Smooth muscle cell (in vitro differentiated cells): ENCODE measurements around the gene TTC28. TPM values are rescaled to one million over a fixed set of nuclear protein-coding genes. Genes with fewer than 3 reads are reported as not detected.
"Not testable (repeated sequence)": the region's sequence is repeated elsewhere in the genome, so short reads cannot be mapped to it uniquely, and the experiment has no call there.

Experiments used
- DNase-seq: peaks from one replicate; lab custom pipeline; 2025; ENCODE audit not compliant: unreplicated experiment; lab: John Stamatoyannopoulos, UW
- H2AFZ ChIP-seq: fragments of 200-600 bp; sonication (generic); 2 replicates; pipeline ENCODE4 v1.6.0; 2016; ENCODE audit warnings: antibody characterized with exemption, low read depth, mild to moderate bottlenecking
- H3F3A ChIP-seq: fragments of 200-600 bp; sonication (generic); 2 replicates; pipeline ENCODE4 v1.6.0; 2017; ENCODE audit warnings: antibody characterized with exemption, low read depth
- H3K27ac ChIP-seq: fragments of 200-600 bp; sonication (generic); 2 replicates; pipeline ENCODE4 v1.5.1; 2016; ENCODE audit warnings: low read depth, mild to moderate bottlenecking
- H3K27me3 ChIP-seq: fragments of 200-600 bp; sonication (generic); 2 replicates; pipeline ENCODE4 v1.6.1; 2016; ENCODE audit warnings: low read depth, mild to moderate bottlenecking
- H3K36me3 ChIP-seq: fragments of 200-600 bp; sonication (generic); 2 replicates; pipeline ENCODE4 v1.5.1; 2016; ENCODE audit warnings: low read depth
- H3K4me1 ChIP-seq: fragments of 200-600 bp; sonication (generic); 2 replicates; pipeline ENCODE4 v1.5.1; 2016; ENCODE audit warnings: low read depth
- H3K4me2 ChIP-seq: fragments of 200-600 bp; sonication (generic); 2 replicates; pipeline ENCODE4 v1.6.0; 2016; ENCODE audit warnings: mild to moderate bottlenecking
- H3K4me3 ChIP-seq: fragments of 200-600 bp; sonication (generic); 2 replicates; pipeline ENCODE4 v1.5.1; 2016; ENCODE audit warnings: mild to moderate bottlenecking
- H3K79me2 ChIP-seq: fragments of 200-600 bp; sonication (generic); 2 replicates; pipeline ENCODE4 v1.6.0; 2016; ENCODE audit warnings: low read depth, mild to moderate bottlenecking
- H3K9ac ChIP-seq: fragments of 200-600 bp; sonication (generic); 2 replicates; pipeline ENCODE4 v1.6.0; 2016; ENCODE audit warnings: low read depth
- H3K9me3 ChIP-seq: fragments of 200-600 bp; sonication (generic); replicated peaks from 2 replicates; pipeline ENCODE4 v1.5.1; 2016; ENCODE audit warnings: low read depth
- H4K20me1 ChIP-seq: fragments of 200-600 bp; sonication (generic); 2 replicates; pipeline ENCODE4 v1.6.0; 2016; ENCODE audit warnings: low read depth
- WGBS: methylation state at CpG from one replicate; pipeline ENCODE4 v1.1.7; 2016; ENCODE audit warnings: low lambda C conversion rate; 5-methylcytosine and 5-hydroxymethylcytosine counted together
- polyA plus RNA-seq: library from polyadenylated mRNA; unstranded; fragments of >200 nt; fragmentation: Nextera tagmentation; extraction: Ambion mirVana; gene quantifications from 2 replicates; pipeline ENCODE4 v1.2.1, GENCODE V29; 2016
- total RNA-seq: library from RNA; depleted of rRNA; stranded (reverse); fragments of >200 nt; gene quantifications from 2 replicates; pipeline ENCODE4 v1.2.3, GENCODE V29; 2014
- TF ChIP-seq, protein P1 (sequence below): fragments of 200-600 bp; sonication (generic); IDR thresholded peaks from 2 replicates; pipeline ENCODE4 v1.5.1; 2017; ENCODE audit warnings: borderline replicate concordance, mild to moderate bottlenecking, antibody characterized with exemption; ENCODE audit not compliant: insufficient read depth, poor library complexity, severe bottlenecking

The TTC28 gene
- total and polyA plus RNA-seq, 2 experiments from 2014 or later = 6.3 to 17.9 TPM

DNA sequence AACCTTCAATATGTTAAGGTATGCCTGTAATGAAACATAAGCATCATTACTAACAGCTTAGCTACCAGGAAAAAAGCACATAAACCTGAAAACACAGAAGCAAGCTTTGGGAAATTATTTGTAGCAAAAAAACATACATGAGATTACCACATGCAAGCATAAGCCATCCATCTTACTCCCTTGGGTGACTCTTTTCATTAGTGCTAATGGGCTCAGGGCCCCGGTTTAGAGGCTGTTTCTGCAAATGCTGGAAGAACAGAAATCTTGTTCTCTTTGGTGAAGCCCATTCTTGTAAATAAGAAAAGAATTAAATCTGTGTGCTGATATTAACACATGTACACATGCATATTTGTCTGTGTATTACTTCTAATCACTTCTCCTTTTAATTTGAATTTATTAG, 314.3 kb downstream of the TTC28 start:
- Histone ChIP-seq H3K27ac (no peak overlapping the region), H3K36me3 (no peaks in the 10 kb centered on the region), H3F3A (no peaks in the 10 kb centered on the region), H3K4me3 (no peak overlapping the region), H3K4me2 (no peak overlapping the region), H3K9ac (no peak overlapping the region), H3K79me2 (peaks cover 5% of the 10 kb centered on the region), H3K4me1 (no peaks in the 10 kb centered on the region), H4K20me1 (no peaks in the 10 kb centered on the region), H3K27me3 (no peaks in the 10 kb centered on the region), H2AFZ (no peak overlapping the region), H3K9me3 (no peaks in the 10 kb centered on the region)
- TF ChIP-seq, protein P1, sequence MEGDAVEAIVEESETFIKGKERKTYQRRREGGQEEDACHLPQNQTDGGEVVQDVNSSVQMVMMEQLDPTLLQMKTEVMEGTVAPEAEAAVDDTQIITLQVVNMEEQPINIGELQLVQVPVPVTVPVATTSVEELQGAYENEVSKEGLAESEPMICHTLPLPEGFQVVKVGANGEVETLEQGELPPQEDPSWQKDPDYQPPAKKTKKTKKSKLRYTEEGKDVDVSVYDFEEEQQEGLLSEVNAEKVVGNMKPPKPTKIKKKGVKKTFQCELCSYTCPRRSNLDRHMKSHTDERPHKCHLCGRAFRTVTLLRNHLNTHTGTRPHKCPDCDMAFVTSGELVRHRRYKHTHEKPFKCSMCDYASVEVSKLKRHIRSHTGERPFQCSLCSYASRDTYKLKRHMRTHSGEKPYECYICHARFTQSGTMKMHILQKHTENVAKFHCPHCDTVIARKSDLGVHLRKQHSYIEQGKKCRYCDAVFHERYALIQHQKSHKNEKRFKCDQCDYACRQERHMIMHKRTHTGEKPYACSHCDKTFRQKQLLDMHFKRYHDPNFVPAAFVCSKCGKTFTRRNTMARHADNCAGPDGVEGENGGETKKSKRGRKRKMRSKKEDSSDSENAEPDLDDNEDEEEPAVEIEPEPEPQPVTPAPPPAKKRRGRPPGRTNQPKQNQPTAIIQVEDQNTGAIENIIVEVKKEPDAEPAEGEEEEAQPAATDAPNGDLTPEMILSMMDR = no peak
- no peak for DNase-seq
- 97% methylated on average over 1 of the region's 1 CpG for WGBS

DNA sequence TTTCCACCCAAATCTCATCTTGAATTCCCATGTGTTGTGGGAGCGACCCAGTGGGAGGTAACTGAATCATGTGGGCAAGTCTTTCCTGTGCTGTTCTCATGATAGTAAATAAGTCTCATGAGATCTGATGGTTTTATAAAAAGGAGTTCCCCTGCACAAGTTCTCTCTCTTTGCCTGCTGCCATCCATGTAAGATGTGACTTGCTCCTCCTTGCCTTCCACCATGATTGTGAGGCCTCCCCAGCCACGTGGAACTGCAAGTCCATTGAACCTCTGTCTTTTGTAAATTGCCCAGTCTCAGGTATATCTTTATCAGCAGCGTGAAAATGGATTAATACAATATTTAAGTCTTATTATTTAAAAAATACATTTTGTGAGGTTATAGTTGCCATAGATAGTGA, 315.5 kb downstream of the TTC28 start:
- not testable (repeated sequence) for H3K27ac ChIP-seq, H3K9ac ChIP-seq, H3K36me3 ChIP-seq, H2AFZ ChIP-seq, H3K4me1 ChIP-seq, DNase-seq, H3F3A ChIP-seq, H3K4me2 ChIP-seq, H3K27me3 ChIP-seq, H3K9me3 ChIP-seq, H4K20me1 ChIP-seq, H3K4me3 ChIP-seq, H3K79me2 ChIP-seq
- WGBS = 95% methylated on average over 3 of the region's 3 CpGs

DNA sequence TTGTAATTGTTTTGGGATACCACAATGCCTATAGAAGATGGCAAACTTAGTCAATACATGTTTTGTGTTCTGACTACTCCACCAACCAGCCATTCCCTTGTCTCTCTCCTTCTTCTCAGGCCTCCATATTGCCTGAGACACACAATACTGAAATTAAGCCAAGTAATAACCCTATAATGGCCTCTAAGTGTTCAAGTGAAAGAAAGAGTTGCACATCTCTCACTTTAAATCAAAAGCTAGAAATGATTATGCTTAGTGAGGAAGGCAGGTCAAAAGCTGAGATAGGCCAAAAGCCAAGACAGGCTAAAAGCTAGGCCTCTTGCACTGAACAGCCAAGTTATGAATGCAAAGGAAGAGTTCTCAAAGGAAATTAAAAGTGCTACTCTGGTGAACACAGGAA, 318.7 kb downstream of the TTC28 start:
- H3K27ac ChIP-seq = no peak overlapping the region
- H3F3A ChIP-seq = no peaks in the 10 kb centered on the region
- H3K36me3 ChIP-seq = no peaks in the 10 kb centered on the region
- H3K79me2 ChIP-seq = no peaks in the 10 kb centered on the region
- no peaks in the 10 kb centered on the region for H3K4me1 ChIP-seq
- H3K27me3 ChIP-seq = no peaks in the 10 kb centered on the region
- H3K9ac ChIP-seq = no peak overlapping the region
- H4K20me1 ChIP-seq = peaks cover 10% of the 10 kb centered on the region
- H2AFZ ChIP-seq = no peak overlapping the region
- no peak overlapping the region for H3K4me2 ChIP-seq
- no peak overlapping the region for H3K4me3 ChIP-seq
- TF ChIP-seq, protein P1 = no peak
- DNase-seq = no peak
- H3K9me3 ChIP-seq = no peaks in the 10 kb centered on the region

DNA sequence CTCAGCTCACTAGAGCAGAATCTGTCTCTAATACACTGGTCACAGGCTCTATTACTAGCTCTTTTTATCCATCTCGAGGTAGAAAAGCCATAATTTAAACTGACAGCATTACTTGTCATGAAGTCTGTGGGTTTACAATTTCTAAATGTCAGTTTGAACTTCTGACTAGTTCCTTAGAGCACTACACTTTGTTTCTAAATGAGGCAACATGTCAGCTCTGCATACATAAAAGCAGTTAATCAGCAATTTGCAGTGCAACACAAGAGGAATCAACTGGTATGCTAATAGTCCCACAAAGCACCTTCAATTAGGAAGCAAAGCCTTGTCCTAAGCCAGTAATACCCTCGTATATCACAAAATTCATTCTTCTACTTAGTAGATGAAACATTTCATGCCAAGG, 321.3 kb downstream of the TTC28 start:
- Histone ChIP-seq H3F3A (no peaks in the 10 kb centered on the region), H3K4me3 (no peak overlapping the region), H3K4me1 (no peaks in the 10 kb centered on the region), H3K27ac (no peak overlapping the region), H3K79me2 (no peaks in the 10 kb centered on the region), H3K36me3 (no peaks in the 10 kb centered on the region), H2AFZ (no peak overlapping the region), H3K9me3 (no peaks in the 10 kb centered on the region), H3K27me3 (no peaks in the 10 kb centered on the region), H3K4me2 (no peak overlapping the region), H3K9ac (no peak overlapping the region), H4K20me1 (peaks cover 10% of the 10 kb centered on the region)
- WGBS = 75% methylated on average over 2 of the region's 2 CpGs
- TF ChIP-seq, protein P1 = no peak
- no peak for DNase-seq
